Left ventricle myocardium superior (tissue), 1 donor: ENCODE data around the gene PMVK. TPM values are rescaled to one million over a fixed set of nuclear protein-coding genes. Genes with fewer than 3 reads are reported as not detected.

Experiments used
- ATAC-seq: fragments of 200-7000 bp; cut with Tn5 transposase; one replicate; pipeline ENCODE4 v1.9.1; 2020; ENCODE audit warnings: mild to moderate bottlenecking, moderate library complexity
- DNase-seq: peaks from one replicate; pipeline ENCODE4 v3.0.0-alpha.2; 2020
- intact Hi-C: fragments of 100-400 bp; cut with micrococcal nuclease; formaldehyde crosslinking; loops from one replicate; pipeline ENCODE4 v1.11.0; 2022
- total RNA-seq: library from RNA; stranded (reverse); fragmentation: NEBNext Ultra II Directional; extraction: Animal tissue kit (Norgen Biotek cat#: 25700); gene quantifications from one replicate; pipeline ENCODE4 v1.2.1, GENCODE V29; 2021
- donor health status: DM: no; HTN: yes; CAD: no; lungs with severe emphysema.

The PMVK gene
- total RNA-seq, 1 donor from 2014 or later, result 66.6 TPM

DNA sequence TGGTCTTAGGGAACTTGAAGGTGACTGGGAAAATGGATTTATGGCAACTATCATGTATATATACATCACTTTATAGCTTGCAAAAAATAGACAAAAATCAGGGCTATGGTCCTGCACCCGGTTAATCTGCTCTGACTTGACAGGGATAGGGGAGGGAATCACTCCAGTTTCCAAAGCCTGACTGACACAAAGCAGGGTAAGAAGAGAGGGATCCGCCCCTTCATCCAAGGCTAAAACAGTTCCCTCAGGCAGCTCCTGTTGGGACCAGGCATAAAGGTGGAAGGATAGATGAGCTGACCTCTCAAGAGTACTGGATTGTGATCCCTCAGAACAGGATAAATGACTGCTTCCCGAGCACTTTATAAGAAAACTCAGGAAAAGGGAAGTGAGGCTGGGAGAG is 18.0 kb upstream of the PMVK start:
- DNase-seq (no peak), ATAC-seq (no peak)
- intact Hi-C loops, result no loop called here

GRCh38 chr1:154953611-154954038 is 17.1 kb upstream of the PMVK start:
- DNase-seq (no peak), ATAC-seq (no peak)
- intact Hi-C loops, result no loop called here

DNA sequence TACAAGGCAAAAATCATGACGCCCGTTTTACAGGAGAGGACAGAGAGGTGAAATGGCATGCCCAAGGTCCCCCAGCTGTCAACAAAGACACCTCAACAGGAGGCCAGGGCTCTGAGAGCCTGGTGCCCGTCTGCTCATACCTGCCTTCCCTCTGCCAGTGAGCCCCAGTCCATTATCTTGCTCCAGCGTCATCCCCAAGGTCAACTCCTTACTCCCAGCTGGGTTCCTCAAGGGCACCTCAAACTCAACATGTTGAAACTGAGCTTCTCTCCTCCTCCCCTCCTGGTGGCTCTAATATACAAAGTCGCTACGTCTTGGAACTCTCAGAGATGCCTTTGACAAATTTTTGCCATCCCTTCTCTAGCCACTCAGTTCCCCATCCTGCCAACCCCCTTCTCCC is 16.1 kb upstream of the PMVK start:
- intact Hi-C loops, result no loop called here
- DNase-seq, result no peak
- ATAC-seq, result no peak

DNA sequence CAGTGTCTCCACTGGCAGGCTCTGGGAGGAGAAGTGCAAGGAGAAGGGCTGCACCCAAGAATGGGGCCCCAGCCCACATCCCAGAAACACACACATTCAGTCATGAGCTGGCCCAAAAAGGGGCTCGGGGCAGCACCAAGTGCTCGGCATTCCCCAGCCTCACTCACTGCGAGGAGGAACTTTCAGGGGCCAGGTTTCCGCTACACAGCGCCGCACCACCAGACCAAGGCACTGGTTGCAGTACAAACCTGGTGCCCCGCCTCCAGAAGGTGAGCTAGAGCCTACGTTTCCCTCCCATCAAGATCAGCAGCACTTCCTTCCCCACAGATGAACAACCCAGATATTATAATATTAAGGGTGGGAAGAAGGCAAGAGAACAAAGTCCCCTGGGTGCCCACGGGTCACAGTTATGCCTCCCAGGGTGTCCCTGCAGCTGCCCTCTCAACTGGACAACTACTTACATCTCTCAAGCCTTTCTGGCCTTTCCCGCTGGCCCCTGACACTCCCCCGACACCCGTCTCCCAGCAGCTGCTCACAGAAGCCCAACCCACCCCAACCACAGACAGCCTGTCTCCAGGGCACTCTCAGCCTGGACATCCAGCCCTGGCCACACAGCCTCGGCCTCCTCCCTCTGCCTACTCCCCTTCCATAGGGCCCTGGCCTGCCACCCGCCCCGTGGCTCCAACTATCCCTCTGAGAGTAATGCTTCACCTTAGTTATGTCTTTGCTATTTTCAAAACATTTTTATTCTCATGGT is 15.6 kb upstream of the PMVK start:
- intact Hi-C loops, result no loop called here
- DNase-seq (no peak), ATAC-seq (no peak)

- ATAC-seq (no peak), DNase-seq (peak; percentile 30)
- intact Hi-C loops, result no loop called here
Observed at GRCh38 chr1:154948079-154948478, 11.6 kb upstream of the PMVK start.

- DNase-seq, result no peak
- ATAC-seq, result no peak
- intact Hi-C loops, result no loop called here
Observed at GRCh38 chr1:154945962-154946850, 9.7 kb upstream of the PMVK start.

DNA sequence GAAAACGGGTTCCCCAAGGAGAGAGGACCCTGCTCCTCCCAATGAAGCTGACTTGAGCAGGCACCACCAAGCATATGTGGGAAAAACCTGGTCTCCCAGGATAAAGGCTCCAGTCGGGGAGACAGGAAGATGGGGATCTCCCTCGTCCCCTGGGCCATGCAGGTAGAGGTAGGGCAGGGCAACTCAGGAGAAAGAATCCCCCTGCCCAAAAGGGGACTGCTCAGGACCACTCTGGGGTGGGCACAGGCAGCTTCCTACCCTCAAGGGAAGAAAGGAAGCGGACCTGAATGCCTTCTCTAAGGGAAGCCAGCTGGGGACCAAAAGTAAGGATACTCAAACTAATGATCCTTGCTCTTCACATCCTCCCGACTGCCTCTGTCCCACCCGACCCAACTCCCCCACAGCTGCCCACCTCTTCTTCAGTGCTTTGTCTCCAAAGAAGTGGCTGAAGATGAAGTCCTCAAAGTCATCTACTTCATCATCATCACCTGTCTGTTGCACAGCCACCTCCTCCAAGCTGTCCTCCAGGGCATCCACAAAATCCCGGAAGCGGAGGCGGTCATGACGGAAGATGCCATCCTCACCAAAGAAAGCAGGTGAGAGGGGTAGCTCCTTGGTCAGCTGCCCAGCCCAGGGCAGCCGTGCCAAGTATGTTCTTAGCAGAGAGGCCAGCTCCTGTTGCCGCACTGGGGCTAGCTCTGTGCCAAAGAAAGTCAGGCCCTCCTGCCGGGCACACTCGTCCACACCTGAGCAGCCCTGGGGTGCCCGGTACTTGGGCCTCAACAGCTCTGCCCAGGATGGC is 8.8 kb upstream of the PMVK start:
- ATAC-seq (no peak), DNase-seq (no peak)
- intact Hi-C loops, result no loop called here

DNA sequence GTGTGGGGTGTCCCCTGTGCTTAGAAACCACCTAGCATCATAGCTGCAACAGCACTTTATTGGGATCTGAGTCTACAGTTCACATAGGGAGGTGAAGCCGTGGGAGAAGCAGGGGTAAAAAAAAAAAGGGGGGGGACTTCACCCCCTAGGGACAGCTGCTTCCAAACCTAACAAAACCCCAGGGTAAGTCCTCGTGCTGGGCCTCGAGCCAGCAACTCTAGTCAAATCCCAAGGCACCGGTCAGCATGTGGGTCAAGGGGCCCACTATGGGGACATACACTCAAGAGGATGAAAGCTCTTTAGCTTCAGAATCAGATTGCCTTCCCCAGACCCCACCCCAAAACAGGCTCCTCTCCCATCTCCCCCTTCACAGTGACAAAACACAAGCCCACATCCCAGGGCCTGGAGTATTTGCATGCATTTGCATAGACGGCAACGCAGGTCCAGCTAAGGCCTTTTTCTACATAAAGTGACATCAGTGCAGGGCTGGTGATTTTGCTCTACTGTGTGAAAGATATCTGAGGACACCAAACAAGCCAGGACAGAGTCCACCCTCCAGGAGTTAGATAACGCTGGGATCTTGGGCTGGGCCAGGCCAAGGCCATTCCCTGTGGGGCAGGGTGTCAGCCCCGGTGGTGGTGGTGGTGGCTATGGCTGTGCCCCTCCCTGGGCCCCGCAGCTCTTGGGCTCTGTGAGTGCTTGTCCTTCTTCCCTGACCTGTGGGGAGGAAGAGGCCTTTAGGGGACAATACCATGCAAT is 8.1 kb upstream of the PMVK start:
- intact Hi-C loops, result no loop called here
- ATAC-seq, result peak; percentile 10
- DNase-seq, result peak; percentile 48

GRCh38 chr1:154943649-154944400 is 7.3 kb upstream of the PMVK start:
- ATAC-seq (peak; percentile 60), DNase-seq (peak; percentile 51)
- intact Hi-C loops, result no loop called here

- intact Hi-C loops, result no loop called here
- ATAC-seq (no peak), DNase-seq (peak; percentile 43)
Observed at GRCh38 chr1:154941333-154942013, 5.0 kb upstream of the PMVK start.

GRCh38 chr1:154940651-154941194 is 4.2 kb upstream of the PMVK start:
- DNase-seq, result no peak
- intact Hi-C loops, result no loop called here
- no peak for ATAC-seq

- ATAC-seq (no peak), DNase-seq (no peak)
- intact Hi-C loops, result no loop called here
Observed at GRCh38 chr1:154940213-154940560, 3.7 kb upstream of the PMVK start.

DNA sequence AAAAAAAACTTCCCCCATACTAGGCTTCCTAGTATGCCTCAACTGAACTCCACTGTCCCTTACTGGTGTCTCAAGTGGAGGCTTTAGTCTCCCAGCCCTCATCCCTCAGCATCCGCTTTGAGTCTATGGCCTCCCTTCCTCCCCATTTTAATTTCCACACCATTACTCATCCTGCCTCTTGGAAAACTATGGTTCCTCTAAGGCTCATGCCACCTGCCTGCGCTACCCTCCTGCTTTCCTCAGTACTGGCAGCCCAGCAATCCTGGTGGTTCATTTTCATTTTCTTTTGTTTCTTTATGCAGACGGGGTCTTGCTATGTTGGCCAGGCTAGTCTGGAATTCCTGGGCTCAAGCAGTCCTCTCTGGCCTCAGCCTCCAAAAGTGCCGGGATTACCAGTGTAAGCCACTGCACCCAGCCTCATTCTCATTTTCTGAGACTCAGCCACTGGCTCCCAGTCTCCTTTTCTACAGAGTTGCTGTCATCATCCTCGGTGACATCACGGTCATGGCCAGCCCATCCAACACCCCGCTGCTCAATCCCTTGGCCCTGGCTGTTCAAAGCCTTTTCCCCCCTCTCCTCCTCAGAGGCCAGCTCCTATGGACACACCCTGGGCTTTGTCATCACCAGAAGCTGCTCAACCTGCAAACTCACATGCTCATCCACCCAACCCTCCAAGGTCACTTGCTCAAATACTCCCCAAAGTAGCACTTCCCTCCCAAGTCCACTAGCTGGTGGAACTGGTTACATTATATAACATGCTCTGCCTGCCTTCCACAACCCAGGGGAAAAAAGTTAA is 2.3 kb upstream of the PMVK start:
- intact Hi-C loops, result no loop called here
- no peak for ATAC-seq
- no peak for DNase-seq

DNA sequence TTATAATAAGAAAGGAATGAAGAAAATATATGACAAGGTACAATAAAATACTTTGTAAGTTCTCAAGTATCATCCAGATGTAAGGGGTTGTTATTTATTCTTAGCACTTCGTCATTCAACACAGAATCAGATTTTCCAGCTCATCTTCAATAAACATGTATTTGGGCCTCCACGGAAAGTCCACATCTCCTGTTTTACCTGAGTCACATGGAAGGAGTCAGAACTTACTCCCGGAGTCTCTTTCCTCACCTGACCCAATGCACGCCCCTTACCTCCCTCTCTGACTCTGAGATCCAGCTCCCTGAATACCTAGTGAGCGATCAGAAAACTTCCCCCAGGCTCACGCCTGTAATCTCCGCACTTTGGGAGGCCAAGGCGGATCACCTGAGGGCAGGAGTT is 1.5 kb upstream of the PMVK start:
- ATAC-seq (no peak), DNase-seq (no peak)
- intact Hi-C loops, result no loop called here

DNA sequence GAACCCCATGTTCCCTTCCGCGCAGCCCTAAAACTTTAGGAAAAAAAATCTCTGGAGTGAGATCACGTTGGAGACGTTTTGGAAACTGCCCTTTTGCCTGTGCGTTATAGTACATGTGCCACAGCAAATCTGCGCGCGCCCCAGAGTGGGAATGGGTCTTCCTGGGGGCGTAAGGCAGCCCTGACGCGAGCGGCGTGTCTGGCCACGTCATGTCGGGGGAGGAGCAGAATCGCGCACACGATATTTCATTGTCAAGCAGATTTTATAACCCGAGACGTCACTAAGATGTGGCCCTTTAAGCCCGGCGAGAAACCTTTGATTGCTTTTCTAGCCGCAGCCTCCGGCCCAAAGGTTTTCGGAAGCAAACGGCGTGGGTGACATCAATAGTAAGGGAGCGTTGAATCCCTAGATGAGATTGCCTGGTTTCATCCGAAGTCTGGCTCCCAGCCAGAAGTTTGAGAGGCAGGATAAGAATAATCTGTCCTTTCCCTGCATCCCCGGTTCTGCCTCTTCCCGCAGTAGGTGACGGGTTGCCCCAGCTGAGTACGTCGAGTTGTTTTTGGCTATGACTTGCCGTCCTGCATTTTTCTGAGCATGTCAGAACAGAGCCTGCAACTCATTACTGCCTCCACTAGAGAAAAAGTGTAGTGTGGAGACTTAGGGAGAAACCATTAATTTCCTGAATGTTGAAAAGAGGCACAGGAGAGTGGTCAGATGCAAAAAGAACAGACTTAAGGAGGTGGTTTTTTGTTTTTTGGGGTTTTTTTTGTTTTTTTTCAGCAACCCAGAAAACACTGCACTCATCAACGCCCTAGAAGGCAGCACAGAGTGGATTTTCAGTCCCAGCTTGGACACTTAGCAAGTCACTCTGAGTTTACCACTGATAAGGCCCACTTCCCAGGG is 817 bp upstream of the PMVK start:
- DNase-seq, result peak; percentile 93
- peak; percentile 87 for ATAC-seq
- intact Hi-C loops, result no loop called here
